Osteocyte (in vitro differentiated cells): ENCODE measurements around the gene SLC5A8. TPM values are rescaled to one million over a fixed set of nuclear protein-coding genes. Genes with fewer than 3 reads are reported as not detected.

ENCODE experiments used
- DNase-seq: peaks from one replicate; pipeline ENCODE4 v3.0.0; 2021; ENCODE audit warnings: mixed read lengths; ENCODE audit not compliant: unreplicated experiment; ENCODE audit errors: extremely low spot score
- H3K27ac Mint-ChIP-seq: one replicate; pipeline ENCODE4 v1.8.0; 2021; ENCODE audit warnings: mild to moderate bottlenecking, mixed read lengths; ENCODE audit not compliant: unreplicated experiment
- H3K27me3 Mint-ChIP-seq: one replicate; pipeline ENCODE4 v1.8.0; 2021; ENCODE audit warnings: mixed read lengths; ENCODE audit not compliant: unreplicated experiment
- H3K36me3 Mint-ChIP-seq: one replicate; pipeline ENCODE4 v1.8.0; 2021; ENCODE audit warnings: mixed read lengths; ENCODE audit not compliant: unreplicated experiment
- H3K4me1 Mint-ChIP-seq: one replicate; pipeline ENCODE4 v1.8.0; 2021; ENCODE audit warnings: mixed read lengths; ENCODE audit not compliant: unreplicated experiment
- H3K4me3 Mint-ChIP-seq: one replicate; pipeline ENCODE4 v1.8.0; 2021; ENCODE audit warnings: mild to moderate bottlenecking, moderate library complexity, mixed read lengths; ENCODE audit not compliant: unreplicated experiment
- H3K9me3 Mint-ChIP-seq: one replicate; pipeline ENCODE4 v1.8.0; 2021; ENCODE audit warnings: mixed read lengths; ENCODE audit not compliant: unreplicated experiment
- CTCF ChIP-seq: fragments of 200-600 bp; sonication (generic); IDR thresholded peaks from 2 replicates; pipeline ENCODE4 v1.5.0; 2021; ENCODE audit warnings: antibody characterized with exemption, mild to moderate bottlenecking, moderate library complexity
- total RNA-seq: library from RNA; stranded (reverse); gene quantifications from 2 replicates; pipeline ENCODE4 v1.2.1, GENCODE V29; 2021

The SLC5A8 gene
- total RNA-seq, 1 donor from 2014 or later, result not detected

GRCh38 chr12:101174541-101174940 is 35.5 kb downstream of the SLC5A8 start:
- Mint-ChIP-seq H3K27ac (no peak overlapping the region), H3K4me1 (no peaks in the 10 kb centered on the region), H3K4me3 (no peak overlapping the region), H3K36me3 (no peaks in the 10 kb centered on the region), H3K9me3 (peaks cover 3% of the 10 kb centered on the region), H3K27me3 (no peaks in the 10 kb centered on the region)
- TF ChIP-seq CTCF, result no peak
- no peak for DNase-seq

- no peak for TF ChIP-seq CTCF
- H3K4me3 Mint-ChIP-seq, result no peak overlapping the region
These were observed 36.8 kb downstream of the SLC5A8 start for GRCh38 chr12:101173197-101173749.

GRCh38 chr12:101172316-101172715 is 37.7 kb downstream of the SLC5A8 start:
- no peak overlapping the region for H3K27ac Mint-ChIP-seq
- no peak for TF ChIP-seq CTCF
- H3K27me3 Mint-ChIP-seq, result no peaks in the 10 kb centered on the region
- peaks cover 3% of the 10 kb centered on the region for H3K9me3 Mint-ChIP-seq
- no peak for DNase-seq
- no peaks in the 10 kb centered on the region for H3K4me1 Mint-ChIP-seq
- no peaks in the 10 kb centered on the region for H3K36me3 Mint-ChIP-seq
- no peak overlapping the region for H3K4me3 Mint-ChIP-seq

More at GRCh38 chr12:101173197-101173749, 36.8 kb downstream of the SLC5A8 start:
- no peak for DNase-seq
- Mint-ChIP-seq H3K4me1 (no peaks in the 10 kb centered on the region), H3K27ac (no peak overlapping the region), H3K27me3 (no peaks in the 10 kb centered on the region), H3K36me3 (no peaks in the 10 kb centered on the region), H3K9me3 (peaks cover 3% of the 10 kb centered on the region)

- TF ChIP-seq CTCF, result no peak
- Mint-ChIP-seq H3K9me3 (peaks cover 3% of the 10 kb centered on the region), H3K4me1 (no peaks in the 10 kb centered on the region)
These were observed 42.0 kb downstream of the SLC5A8 start for GRCh38 chr12:101168001-101168400.

GRCh38 chr12:101166866-101167265 is 43.2 kb downstream of the SLC5A8 start:
- Mint-ChIP-seq H3K9me3 (peaks cover 3% of the 10 kb centered on the region), H3K27me3 (no peaks in the 10 kb centered on the region), H3K27ac (no peak overlapping the region), H3K4me1 (no peaks in the 10 kb centered on the region), H3K36me3 (no peaks in the 10 kb centered on the region), H3K4me3 (no peak overlapping the region)
- DNase-seq, result no peak
- no peak for TF ChIP-seq CTCF

More at GRCh38 chr12:101168001-101168400, 42.0 kb downstream of the SLC5A8 start:
- Mint-ChIP-seq H3K36me3 (no peaks in the 10 kb centered on the region), H3K27ac (no peak overlapping the region), H3K4me3 (no peak overlapping the region), H3K27me3 (no peaks in the 10 kb centered on the region)
- DNase-seq, result no peak
